ENCODE results near the gene NSUN2.
A peak's percentile ranks its signal among the peaks of the same experiment; 100 is the strongest.
"Not testable (repeated sequence)": the region's sequence is repeated elsewhere in the genome, so short reads cannot be mapped to it uniquely, and the experiment has no call there.

The NSUN2 gene

DNA sequence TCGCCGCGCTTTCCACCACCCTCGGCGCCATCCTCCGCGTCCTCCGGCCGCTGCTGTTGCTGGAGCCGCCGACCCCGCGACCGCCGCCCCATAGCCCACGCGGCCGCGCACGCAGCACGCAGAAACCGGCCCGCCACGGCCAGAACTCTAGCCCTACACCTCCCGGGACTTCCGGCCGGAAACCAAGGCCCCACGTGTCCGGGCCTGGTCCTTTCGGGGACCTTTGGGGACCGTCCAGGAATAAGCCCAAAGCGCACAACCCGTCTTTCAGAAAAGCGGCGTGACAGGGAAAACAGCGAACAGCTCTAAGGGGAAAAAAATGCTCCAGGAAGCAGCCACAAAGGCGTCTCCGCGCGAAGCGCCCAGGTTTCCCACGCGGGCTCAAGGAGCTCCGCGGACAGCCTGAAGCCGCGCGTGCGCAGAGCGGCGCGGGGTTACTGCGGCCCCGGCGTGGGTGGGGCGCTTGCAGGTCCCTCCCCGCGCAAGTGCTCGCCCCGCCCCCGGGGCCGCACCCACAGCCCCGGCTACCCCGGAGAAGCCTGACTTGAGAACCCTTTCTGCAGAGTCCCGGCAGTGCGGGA, at the start of gene NSUN2, which contains the start of gene SRD5A1:
Gene NSUN2 (minus strand): TSS at position 157 of the 581 bp plus-strand sequence. CDS start 65 bp downstream, at position 92.
Gene SRD5A1 (plus strand): TSS at position 553 of the 581 bp plus-strand sequence. CDS start 137 bp downstream, outside the sequence.
- peak; percentile 93 for DNase-seq (ENCODE audit: low spot score)

GRCh38 chr5:6682239-6682638, 49.4 kb upstream of the NSUN2 start:
- no peak for DNase-seq (ENCODE audit: low spot score)

- no peak for DNase-seq (ENCODE audit: low spot score)
Observed at GRCh38 chr5:6681682-6682081, 48.8 kb upstream of the NSUN2 start.

DNA sequence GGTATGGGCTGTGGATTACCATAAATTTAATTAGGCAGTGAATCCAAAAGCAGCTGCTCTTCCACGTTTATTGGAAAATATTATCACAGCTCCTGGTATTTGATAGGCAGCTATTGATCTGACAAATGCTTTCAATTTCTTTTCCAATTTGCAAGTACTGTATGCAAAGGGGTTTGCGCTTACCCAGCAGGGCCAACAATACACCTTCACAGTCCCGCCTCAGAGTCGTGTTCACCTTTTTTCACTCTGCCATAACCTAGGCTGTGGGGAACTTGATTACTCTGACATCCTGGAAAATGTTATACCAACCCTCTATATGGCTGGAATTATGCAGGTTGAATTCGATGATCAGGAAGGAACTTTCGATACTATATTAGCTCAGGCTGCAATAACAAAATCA, 48.1 kb upstream of the NSUN2 start:
- DNase-seq (ENCODE audit: low spot score) = no peak

GRCh38 chr5:6678385-6678784, 45.5 kb upstream of the NSUN2 start:
- DNase-seq (ENCODE audit: low spot score) = no peak

GRCh38 chr5:6676702-6677101, 43.9 kb upstream of the NSUN2 start:
- no peak for DNase-seq (ENCODE audit: low spot score)

DNA sequence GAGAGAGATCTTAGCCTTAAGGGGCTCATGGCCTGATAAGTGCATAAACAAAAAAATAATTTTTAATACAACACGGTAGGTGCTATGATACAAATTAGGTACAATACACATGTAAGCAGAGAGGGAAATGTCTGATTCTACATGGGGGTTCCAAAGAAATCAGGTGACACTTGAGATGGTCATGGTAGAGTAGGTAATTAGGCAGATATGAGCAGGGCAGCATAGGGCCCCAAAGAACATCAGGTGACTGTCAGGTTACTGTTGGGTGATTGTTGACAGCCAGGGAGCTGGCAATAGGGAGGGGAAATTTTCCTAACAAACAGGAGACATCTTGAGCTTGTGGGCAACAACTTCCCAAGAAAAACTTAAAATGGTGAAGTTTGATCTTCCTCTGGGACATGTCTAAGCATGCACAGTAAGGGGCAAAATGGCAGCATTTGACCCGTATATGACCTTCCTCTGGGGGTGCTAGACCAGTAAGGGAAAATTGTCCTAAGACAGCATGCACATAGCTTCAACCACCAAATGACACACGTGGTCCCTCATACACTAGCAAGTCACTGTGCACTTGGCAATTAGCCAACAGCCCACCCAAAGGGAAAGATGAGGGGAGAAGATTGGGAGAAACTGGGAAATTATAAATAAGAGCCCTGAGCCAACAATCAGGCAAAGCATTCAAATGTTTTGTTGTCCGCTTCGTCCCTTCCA, 43.1 kb upstream of the NSUN2 start:
- no peak for DNase-seq (ENCODE audit: low spot score)

DNA sequence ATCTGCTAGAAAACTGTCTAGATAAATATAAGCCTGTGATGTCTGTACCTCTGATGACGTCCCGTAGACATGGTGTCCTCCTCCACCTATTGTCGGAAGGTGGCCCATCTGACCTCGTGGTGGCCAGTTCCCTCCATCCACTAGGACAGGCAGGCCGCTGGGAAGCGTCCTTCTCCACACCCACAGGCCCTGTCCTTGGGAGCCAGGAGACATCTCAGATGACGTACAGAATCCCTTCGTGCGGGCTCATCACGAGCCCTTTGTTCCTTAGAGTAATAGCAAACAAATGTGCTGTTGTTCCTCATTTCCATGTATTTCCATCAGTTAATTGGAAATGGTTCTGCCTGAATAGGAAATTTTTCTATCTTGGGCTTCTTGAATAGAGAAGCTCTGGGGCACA, 42.0 kb upstream of the NSUN2 start:
- DNase-seq (ENCODE audit: low spot score) = no peak

DNA sequence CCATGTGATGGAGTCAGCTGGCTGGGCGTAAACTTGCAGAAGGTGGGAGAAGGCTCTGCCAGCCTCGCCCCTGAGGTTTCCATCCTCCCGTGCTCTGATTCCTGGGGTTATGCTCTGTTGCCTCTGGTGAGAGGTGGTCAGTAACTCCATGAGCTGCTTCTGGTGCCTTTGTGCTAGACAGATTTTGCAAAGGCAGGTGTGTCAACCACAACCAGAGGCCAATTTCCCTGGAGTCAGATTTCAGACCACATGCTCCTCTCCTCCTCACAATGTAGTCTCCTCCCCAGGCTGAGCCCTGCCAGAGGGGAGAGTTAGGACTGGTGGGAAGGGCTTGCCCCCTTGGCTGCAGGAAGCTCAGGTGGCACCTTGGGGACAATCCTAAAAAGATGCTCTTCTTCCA, 41.6 kb upstream of the NSUN2 start:
- DNase-seq (ENCODE audit: low spot score) = no peak

DNA sequence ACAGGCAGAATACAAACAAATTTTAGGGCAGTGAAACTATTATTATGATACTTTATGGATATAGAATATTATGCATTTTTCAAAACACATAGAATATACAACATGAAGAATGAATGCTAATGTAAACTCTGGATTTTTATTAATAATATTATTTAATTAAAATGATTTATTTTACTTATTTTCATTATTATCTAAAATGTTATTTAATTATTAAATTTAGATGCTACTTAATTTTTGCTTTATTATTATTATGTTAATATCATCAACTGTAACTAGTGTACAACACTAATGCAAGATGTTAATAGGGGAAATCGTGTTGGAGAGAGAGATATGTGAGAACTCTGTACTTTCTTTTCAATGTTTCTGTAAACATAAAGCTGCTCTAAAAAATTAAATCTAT, 41.1 kb upstream of the NSUN2 start:
- no peak for DNase-seq (ENCODE audit: low spot score)

- no peak for DNase-seq (ENCODE audit: low spot score)
Observed at GRCh38 chr5:6673031-6673430, 40.2 kb upstream of the NSUN2 start.

GRCh38 chr5:6668717-6669116, 35.9 kb upstream of the NSUN2 start:
- DNase-seq (ENCODE audit: low spot score) = not testable (repeated sequence)

- DNase-seq (ENCODE audit: low spot score) = no peak
Observed at GRCh38 chr5:6667648-6668047, 34.8 kb upstream of the NSUN2 start.

- no peak for DNase-seq (ENCODE audit: low spot score)
Observed at GRCh38 chr5:6666762-6667161, 33.9 kb upstream of the NSUN2 start.

DNA sequence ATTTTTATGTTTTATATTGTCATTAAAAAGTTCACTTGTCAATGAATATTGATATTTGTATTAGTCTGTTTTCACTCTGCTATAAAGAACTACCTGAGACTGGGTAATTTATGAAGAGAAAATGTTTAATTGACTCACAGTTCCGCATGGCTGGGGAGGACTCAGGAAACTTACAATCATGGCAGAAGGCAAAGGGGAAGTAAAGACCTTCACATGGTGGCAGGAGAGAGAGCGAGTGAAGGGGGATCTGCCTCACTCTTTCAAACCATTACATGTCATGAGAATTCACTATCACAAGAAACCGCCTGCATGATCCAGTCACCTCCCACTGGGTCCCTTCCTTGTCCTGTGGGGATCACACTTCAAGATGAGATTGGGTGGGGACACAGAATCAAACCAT, 27.8 kb upstream of the NSUN2 start:
- DNase-seq (ENCODE audit: low spot score) = no peak

GRCh38 chr5:6659941-6660684, 27.3 kb upstream of the NSUN2 start:
- DNase-seq (ENCODE audit: low spot score) = no peak

GRCh38 chr5:6656680-6657079, 23.8 kb upstream of the NSUN2 start:
- DNase-seq (ENCODE audit: low spot score) = no peak

DNA sequence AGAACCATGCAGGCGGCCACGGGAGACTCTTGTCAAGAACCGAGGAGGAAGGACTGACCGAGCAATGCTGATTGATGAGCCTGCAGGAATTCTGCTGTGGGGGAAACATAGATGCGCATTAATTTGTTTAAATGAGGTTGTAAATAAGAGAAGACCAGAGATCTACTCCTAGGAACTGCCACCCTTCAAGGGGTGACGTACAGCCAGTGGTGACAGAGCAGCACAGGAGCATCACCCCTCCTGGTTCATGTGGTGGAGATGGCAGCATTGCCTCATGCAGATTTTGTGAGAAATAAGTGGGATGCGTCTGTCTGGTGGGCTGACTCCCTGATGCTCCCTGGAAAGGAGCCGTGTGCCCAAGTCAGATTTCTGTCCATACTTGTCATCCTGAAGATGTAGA, 22.6 kb upstream of the NSUN2 start:
- DNase-seq (ENCODE audit: low spot score) = no peak

DNA sequence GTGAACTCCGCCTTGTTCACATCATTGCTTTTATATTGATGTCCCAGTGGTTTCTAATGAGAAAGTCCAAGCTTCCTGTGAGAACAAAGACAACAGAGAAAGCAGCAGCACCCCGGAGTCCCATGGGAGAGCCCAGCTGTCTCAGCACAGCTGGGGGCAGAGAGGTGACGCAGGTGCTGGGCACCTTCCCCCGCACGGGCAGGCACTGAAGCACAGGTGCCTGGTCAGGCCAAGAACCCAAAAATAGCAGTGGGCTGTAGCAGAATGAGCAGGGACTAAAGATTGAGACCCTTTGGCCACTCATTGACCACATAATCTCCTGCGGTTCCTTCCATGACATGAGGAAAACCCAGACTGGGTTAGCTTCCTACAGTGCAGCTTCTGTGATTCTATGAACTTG, 19.2 kb upstream of the NSUN2 start:
- no peak for DNase-seq (ENCODE audit: low spot score)

GRCh38 chr5:6649681-6650080, 16.8 kb upstream of the NSUN2 start:
- DNase-seq (ENCODE audit: low spot score) = no peak

DNA sequence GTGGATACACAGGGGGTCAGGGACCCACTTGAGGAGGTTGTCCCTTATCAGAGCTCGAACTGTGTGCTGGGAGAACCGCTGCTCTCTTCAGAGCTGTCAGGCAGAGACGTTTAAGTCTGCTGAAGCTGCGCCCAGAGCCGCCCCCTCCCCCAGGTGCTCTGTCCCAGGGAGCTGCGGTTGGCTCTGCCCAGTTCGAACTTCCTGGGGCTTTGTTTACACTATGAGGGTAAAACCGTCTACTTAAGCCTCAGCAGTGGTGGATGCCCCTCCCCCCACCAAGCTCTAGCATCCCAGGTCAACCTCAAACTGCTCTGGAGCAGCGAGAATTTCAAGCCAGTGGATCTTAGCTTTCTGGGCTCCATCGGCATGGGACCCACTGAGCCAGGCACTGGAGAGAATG, 16.3 kb upstream of the NSUN2 start:
- no peak for DNase-seq (ENCODE audit: low spot score)

DNA sequence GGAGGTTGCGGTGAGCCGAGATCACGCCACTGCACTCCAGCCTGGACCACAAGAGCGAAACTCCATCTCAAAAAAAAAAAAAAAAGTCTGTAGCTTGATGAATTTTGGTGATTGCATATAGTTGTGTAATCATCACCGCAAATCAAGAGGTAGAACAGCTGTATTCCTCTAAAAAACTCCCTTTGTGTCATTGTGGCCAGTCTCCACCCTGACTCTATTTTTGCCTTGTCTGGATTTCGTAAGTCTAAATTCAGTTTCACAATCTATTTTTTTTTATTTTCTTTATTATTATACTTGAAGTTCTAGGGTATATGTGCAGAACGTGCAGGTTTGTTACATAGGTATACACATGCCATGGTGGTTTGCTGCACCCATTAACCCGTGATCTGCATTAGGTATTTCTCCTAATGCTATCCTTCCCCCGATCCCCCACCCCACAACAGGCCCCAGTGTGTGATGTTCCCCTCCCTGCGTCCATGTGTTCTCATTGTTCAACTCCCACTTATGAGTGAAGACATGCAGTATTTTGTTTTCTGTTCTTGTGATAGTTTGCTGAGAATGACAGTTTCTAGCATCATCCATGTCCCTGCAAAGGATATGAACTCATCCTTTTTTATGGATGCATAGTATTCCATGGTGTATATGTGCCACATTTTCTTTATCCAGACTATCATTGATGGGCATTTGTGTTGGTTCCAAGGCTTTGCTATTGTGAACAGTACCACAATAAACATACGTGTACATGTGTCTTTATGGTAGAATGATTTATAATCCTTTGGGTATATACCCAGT, 12.9 kb upstream of the NSUN2 start:
- not testable (repeated sequence) for DNase-seq (ENCODE audit: low spot score)

Measured in kidney capillary endothelial cell (primary cell).